ENCODE results near the gene SMPD2.
A peak's percentile ranks its signal among the peaks of the same experiment; 100 is the strongest.

Gene SMPD2

DNA sequence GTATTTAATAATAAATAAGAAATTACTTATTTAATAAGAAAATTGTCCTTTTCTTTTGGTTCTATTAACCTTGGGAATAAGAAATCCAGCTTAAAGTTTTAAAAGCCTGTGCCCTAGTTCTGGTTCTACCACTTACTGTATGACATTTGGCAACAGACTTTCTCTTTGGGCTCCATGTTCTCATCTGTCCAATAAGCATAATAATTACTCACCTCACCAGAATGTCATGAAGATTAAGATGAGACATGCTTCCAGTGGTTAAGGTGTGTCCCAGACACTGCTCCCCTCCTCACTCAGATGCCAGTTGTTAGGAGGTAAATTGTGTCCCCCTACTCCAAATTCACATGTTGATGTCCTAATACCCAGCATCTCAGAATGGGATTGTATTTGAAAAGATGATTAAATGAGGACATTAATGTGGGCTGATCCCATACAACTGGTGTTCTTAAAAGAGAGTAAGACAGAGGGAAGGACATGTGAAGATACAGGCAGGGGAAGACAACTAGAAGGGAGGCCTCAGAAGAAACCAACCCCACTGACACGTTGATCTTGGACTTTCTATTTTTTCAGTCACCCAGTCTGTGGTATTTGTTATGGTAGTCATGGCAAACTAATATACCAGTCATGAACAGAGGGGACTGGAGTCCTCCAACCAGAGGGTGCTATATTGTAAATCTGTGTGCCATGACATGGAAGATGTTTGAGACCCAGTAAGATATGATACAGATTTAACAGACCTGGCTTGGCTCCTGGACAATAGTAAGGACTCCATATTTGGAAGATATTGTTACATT lies 21.4 kb downstream of the SMPD2 start:
- DNase-seq = no peak

DNA sequence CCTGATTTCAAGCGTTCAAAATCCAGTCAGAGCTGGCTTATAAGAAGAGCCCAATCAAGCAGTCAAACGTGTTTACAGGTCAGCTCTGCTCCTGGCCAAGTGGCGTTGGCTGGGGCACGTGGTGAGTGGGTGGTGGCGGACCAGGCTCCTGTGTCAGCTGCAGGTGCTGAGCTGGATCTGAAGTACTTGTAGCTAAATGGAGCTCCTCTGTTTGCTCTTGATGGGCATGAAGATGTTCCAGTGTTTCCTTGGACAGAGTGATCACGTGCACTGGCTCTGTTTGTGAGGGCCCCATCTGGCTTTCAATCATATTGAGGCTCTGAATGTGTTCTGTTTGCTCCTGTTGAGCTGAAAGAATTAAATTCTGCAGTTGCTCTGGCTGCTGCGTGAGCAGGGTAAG lies 25.2 kb downstream of the SMPD2 start:
- peak; percentile 46 for DNase-seq

DNA sequence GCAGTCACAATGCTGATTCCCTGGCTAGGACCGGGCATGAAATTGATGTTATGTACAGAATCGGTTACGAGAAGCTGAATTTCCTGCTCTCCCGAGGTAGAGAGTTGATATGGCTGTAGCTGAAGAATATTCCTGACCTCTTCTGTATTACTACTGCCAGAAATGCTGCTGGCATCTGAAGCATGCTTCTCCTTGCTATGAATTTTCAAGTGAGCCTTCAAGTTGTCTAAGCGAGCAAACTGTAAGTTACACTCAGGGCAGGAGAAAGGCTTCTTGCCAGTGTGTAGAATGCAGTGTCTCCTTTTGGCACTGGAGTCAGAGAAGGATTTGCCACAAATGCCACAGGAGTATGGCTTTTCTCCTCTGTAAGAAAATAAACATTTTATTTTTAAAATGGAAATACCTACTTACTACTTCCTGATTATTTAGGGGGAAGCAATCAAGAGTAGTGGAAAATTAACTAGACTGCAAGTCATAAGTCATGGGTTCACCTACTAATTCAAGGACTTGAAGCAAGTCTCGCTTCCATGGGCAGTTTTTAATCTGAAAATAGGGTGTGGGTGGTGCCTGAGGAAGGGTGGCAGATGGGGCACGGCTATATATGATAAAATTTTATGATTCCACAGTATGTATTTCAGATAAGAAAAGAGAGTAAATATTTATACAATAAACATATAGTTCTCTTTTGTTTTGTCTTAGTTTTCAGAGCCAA lies 25.8 kb downstream of the SMPD2 start:
- no peak for DNase-seq

- DNase-seq = no peak
These were observed 27.2 kb downstream of the SMPD2 start for GRCh38 chr6:109467696-109468095.

GRCh38 chr6:109469591-109470189 lies 29.2 kb downstream of the SMPD2 start:
- DNase-seq = no peak

DNA sequence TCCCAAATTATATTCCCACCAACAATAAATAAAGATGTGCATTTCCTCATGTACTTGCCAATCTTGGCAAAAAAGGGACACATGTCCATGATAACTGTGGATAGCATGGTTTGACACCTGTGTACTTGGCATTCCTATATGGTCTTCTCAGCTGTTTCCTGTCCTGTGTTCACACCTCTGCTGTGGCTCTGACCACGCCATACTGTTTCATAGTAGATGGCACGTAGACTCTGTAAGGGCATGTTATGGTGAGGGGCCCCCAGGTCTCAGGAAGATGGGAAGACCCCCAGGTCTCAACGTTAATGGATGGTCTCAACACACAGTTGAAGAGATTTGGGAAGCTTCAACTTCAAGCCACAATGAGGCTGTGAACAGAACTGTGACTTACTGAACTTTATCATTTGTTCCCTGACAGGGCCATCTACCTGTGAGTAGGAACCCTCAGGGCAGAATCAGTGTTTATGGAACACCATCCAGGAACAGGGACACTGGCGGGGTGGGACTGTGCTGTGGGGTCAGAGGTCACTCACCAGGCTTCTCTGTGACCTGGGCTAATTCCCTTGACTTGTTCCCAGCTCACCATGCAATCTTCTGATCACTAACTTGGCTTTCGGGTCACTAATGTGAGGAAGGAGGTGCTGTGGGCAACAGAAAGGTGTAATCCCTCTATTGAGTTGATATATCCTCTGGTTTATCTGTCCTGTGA lies 30.7 kb downstream of the SMPD2 start:
- DNase-seq = no peak

GRCh38 chr6:109472132-109472995 lies 31.8 kb downstream of the SMPD2 start:
- no peak for DNase-seq

- no peak for DNase-seq
These were observed 32.6 kb downstream of the SMPD2 start for GRCh38 chr6:109473120-109473519.

GRCh38 chr6:109474995-109475394 lies 34.5 kb downstream of the SMPD2 start:
- DNase-seq = no peak

GRCh38 chr6:109475625-109476024 lies 35.1 kb downstream of the SMPD2 start:
- no peak for DNase-seq

- no peak for DNase-seq
These were observed 36.7 kb downstream of the SMPD2 start for GRCh38 chr6:109477184-109477583.

GRCh38 chr6:109477725-109478124 lies 37.2 kb downstream of the SMPD2 start:
- DNase-seq = no peak

- no peak for DNase-seq
These were observed 37.8 kb downstream of the SMPD2 start for GRCh38 chr6:109478222-109478805.

DNA sequence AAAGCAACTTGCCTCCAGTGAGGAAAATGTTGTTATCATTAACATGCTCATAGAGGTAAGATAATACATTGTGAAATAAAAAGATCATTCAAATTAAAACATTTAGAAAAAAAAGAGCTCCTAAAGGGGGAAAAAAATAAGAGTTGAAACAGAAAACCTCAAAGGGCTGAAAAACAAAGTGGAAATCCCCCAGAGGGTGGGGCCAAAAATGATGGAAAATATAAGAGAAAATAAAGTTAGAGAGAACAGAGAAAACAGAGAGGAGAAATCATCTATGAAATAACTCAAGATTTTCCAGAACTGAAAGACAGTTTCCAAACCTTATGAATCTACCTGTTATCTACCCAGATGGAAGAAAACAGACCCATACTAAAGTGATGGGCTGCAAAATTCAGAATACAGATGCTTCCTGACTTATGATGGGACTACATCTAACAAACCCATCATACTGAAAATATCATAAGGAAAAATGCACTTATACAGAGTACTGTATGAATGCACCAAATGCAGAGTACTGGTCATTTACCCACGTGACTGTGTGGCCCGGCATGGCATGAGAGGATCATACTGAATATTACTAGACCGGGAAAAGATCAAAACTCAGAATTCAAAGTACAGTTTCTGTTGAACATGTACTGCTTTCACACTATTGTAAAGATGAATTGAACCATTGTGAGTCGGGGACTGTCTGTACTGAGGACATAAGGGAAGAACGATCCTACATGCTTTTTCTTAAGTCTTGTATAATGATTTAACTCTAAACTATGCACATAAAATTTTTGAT lies 38.5 kb downstream of the SMPD2 start:
- no peak for DNase-seq

GRCh38 chr6:109480993-109481480 lies 40.5 kb downstream of the SMPD2 start:
- DNase-seq = no peak

DNA sequence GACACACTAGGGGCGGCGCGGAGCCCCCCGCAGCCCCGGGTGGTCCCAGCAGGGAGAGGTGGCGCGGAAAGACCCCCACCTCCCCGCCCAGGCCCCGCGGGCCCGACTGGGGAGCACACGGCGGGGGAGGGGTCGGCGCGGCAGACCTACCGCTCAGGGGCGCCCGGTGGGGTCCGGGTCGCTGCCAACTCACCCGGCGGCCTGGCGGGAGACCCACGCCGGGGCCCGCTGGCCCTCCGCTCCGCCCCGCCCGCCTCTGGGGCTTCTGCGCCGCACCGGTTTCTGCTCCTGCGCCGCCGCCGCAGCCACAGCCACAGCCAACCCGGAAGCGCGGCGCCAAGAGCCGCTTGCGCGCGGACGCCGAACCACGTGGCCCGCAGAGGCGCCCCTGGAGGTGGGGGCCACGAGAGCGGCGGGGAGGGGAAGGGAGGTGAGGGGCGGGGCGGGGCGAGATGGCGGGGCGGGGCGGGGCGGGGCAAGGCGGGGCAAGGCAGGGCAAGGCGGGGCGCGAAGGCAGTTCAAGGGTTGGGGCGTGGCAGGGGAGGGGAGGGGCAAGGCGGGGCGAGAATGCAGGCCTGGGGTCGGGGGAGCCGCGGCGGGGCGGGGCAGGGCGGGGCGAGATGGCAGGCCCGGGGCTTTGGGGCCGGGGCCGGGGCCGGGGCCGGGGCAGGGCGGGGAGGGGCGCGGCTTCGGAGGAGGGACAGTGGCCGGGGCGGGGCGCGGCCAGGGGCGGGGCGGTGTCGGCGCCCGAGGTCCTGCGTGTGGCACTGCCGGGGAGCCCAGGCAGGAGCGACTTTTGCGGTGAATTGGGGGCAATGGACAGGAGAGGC lies 42.6 kb downstream of the SMPD2 start, which contains the start of gene ZBTB24:
Gene ZBTB24, minus strand, starts transcription at position 315 of the 830 bp plus-strand sequence. CDS start 1,193 bp downstream, outside the sequence.
- DNase-seq = no peak

DNA sequence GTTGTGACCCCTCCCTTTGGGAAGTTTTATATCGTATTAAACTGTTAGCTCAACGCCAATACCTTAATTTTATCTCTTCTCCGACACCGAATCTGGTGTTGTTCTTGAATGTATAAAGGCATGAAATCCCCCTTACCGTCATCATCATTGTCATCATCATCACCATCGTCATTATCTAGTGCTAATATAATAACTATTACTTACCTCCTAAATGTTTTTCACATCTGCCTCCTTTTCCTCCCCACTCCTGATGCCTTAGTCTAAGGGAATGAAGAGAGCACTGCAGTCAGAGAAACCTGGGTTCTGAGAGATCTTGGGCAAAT lies 43.2 kb downstream of the SMPD2 start:
- DNase-seq = no peak

GRCh38 chr6:109484122-109484521 lies 43.6 kb downstream of the SMPD2 start:
- no peak for DNase-seq

GRCh38 chr6:109485266-109485935 lies 44.9 kb downstream of the SMPD2 start:
- DNase-seq = no peak

Data from NCI-H1417 treated with DMSO at 0.1 percent for 48 hours (cell line).